Measurements from ENCODE around the gene ZDHHC17.

The ZDHHC17 gene

DNA sequence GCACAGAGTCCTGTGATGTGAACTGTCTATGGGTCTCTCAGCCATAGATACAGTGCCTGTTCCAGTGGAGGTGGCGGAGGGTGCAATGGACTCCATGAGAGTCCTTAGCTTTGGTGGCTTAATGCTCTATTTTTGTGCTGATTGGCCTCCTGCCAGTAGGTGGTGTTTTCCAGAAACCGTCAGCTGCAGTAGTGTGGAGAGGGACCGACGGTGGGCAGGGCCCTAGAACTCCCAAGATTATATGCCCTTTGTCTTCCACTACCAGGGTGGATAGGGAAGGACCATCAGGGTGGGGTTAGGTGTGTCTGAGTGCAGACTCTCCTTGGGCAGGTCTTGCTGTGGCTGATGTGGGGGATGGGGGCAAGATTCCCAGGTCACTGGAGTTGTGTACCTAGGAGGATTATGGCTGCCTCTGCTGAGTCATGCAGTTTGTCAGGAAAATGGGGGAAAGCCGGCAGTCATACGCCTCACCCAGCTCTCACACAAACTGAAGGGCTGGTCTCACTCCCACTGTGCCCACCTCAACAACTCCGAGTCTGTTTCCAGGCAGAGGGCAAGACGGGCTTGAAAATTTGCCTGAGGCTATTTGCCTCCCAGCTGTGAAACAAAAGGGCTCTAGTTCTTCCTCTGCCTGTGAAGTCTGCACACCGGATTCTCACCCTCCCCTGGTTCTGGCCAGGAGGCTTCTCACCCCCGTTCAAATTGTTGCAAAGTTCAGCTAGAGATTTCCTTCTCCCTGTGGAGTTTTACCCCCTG, 24.9 kb upstream of the ZDHHC17 start:
- no peak overlapping the region for H3K9ac ChIP-seq (ENCODE audit: low read length)
- peaks cover 15% of the 10 kb centered on the region for H3K9me3 ChIP-seq (ENCODE audit: control insufficient read depth, low read length)
- H3K4me1 ChIP-seq (ENCODE audit: control insufficient read depth, insufficient read depth, low read length), result no peaks in the 10 kb centered on the region
- no peak overlapping the region for H3K4me3 ChIP-seq (ENCODE audit: low read length)
- no peaks in the 10 kb centered on the region for H3K27me3 ChIP-seq (replicated peaks; ENCODE audit: control insufficient read depth, insufficient read depth, low read length)
- no peaks in the 10 kb centered on the region for H3K36me3 ChIP-seq (ENCODE audit: control insufficient read depth, insufficient read depth, low read length, severe bottlenecking)
- no peak for DNase-seq (ENCODE audit: low read depth)

DNA sequence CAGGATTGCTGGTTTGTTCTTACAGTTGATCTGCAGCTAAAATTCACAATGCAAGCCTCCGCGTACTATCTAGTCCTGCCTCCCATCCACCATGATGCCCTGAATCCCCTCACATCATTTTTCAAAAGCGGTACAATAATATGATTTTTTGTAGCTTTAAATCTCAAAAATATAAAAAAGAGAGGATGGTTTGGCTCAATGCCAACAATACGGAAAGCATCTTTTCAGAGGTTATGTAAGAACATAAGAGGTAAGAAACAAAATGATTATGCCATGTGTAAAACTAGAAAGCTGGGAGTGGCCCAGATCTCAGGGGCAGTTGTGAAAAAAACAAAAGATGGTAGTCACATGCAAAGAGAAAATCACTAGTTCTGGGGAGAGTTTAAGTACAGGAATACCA, 24.0 kb upstream of the ZDHHC17 start:
- Histone ChIP-seq H3K27me3 (replicated peaks; ENCODE audit: control insufficient read depth, insufficient read depth, low read length) (no peaks in the 10 kb centered on the region), H3K9ac (ENCODE audit: low read length) (no peak overlapping the region), H3K9me3 (ENCODE audit: control insufficient read depth, low read length) (peaks cover 15% of the 10 kb centered on the region), H3K36me3 (ENCODE audit: control insufficient read depth, insufficient read depth, low read length, severe bottlenecking) (no peaks in the 10 kb centered on the region), H3K4me3 (ENCODE audit: low read length) (no peak overlapping the region), H3K4me1 (ENCODE audit: control insufficient read depth, insufficient read depth, low read length) (no peaks in the 10 kb centered on the region)
- DNase-seq (ENCODE audit: low read depth), result no peak

DNA sequence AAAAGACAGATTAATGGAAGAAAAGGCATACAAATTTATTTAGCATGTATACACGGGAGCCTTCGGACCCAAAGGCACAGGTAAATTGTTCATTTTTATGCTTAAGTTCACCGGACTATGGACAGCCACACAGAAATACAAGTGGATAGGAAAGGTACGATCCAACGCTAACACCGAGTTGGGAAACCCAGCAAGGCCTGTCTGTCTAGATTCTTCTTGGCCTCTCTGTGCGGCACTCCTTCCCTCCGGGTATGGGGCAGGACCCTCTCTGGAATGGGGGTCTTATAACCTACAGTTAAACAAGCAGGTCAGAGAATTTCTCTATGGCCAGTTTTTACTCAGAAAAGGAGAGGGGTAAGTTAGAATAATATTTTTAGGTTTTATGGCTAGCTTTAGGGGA, 23.4 kb upstream of the ZDHHC17 start:
- DNase-seq (ENCODE audit: low read depth), result no peak

DNA sequence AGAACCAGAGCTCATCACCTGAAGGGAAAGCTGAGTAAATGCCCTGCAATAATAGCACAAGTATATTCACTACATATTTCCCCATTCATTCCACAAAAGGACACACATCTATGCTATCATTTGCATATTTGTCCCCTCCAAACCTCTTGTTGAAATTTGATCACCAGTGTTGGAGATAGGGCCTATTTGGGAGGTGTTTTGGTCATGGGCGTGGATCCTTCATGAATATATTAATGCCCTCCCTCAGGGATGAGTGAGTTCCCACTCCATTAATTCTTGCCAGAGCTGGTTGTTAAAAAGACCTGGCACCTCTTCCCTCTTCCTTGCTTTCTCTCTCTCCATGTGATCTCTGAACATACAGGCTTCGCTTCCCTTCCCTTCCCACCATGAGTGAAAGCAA, 18.6 kb upstream of the ZDHHC17 start:
- no peak for DNase-seq (ENCODE audit: low read depth)
- no peak overlapping the region for H3K9ac ChIP-seq (ENCODE audit: low read length)
- no peaks in the 10 kb centered on the region for H3K4me1 ChIP-seq (ENCODE audit: control insufficient read depth, insufficient read depth, low read length)
- no peaks in the 10 kb centered on the region for H3K36me3 ChIP-seq (ENCODE audit: control insufficient read depth, insufficient read depth, low read length, severe bottlenecking)
- H3K9me3 ChIP-seq (ENCODE audit: control insufficient read depth, low read length), result no peaks in the 10 kb centered on the region
- no peak overlapping the region for H3K4me3 ChIP-seq (ENCODE audit: low read length)
- H3K27me3 ChIP-seq (replicated peaks; ENCODE audit: control insufficient read depth, insufficient read depth, low read length), result peaks cover 3% of the 10 kb centered on the region

More for the DNA sequence above, 23.4 kb upstream of the ZDHHC17 start:
- Histone ChIP-seq H3K36me3 (ENCODE audit: control insufficient read depth, insufficient read depth, low read length, severe bottlenecking) (no peaks in the 10 kb centered on the region), H3K9me3 (ENCODE audit: control insufficient read depth, low read length) (peaks cover 15% of the 10 kb centered on the region), H3K4me1 (ENCODE audit: control insufficient read depth, insufficient read depth, low read length) (no peaks in the 10 kb centered on the region), H3K4me3 (ENCODE audit: low read length) (no peak overlapping the region), H3K9ac (ENCODE audit: low read length) (no peak overlapping the region), H3K27me3 (replicated peaks; ENCODE audit: control insufficient read depth, insufficient read depth, low read length) (no peaks in the 10 kb centered on the region)

DNA sequence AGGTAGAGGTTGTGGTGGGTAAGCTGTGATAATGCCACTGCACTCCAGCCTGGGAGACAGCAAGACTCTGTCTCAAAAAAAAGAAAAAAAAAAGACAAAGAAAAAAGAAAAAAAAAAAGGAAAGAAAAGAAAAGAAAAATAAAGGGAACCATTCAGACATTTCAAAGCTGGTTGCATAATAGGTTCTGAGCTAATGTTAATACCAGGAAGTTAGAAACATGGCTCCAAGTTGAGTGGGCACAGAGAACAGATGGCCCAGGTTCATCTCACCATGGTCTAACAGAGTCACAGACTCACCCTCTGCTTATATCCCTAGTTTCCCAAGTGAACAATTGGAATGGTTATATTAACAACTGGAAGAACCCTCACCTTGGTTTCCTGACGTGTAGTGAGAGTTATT, 17.4 kb upstream of the ZDHHC17 start:
- H3K27me3 ChIP-seq (replicated peaks; ENCODE audit: control insufficient read depth, insufficient read depth, low read length), result peaks cover 3% of the 10 kb centered on the region
- no peak overlapping the region for H3K4me3 ChIP-seq (ENCODE audit: low read length)
- no peaks in the 10 kb centered on the region for H3K9me3 ChIP-seq (ENCODE audit: control insufficient read depth, low read length)
- H3K36me3 ChIP-seq (ENCODE audit: control insufficient read depth, insufficient read depth, low read length, severe bottlenecking), result no peaks in the 10 kb centered on the region
- no peak overlapping the region for H3K9ac ChIP-seq (ENCODE audit: low read length)
- H3K4me1 ChIP-seq (ENCODE audit: control insufficient read depth, insufficient read depth, low read length), result no peaks in the 10 kb centered on the region
- DNase-seq (ENCODE audit: low read depth), result no peak

DNA sequence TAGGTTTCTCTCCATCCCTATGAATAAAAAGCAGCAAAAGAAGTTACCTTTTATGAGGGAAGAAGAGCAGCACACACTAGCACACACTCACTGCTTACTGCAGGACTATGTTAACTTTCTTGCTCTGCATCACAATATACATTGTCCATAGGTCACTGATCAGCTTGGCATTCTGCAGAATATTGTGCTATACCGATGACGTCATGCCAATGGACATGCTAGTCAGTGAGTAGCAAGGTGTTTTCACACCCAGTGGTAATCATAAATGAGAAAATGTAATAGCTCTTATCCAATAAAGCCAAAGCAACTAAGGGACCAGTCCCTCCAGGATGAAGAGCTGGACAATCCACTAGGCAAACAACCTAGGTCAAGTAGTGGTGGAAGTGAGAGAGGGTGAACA, 16.7 kb upstream of the ZDHHC17 start:
- H3K27me3 ChIP-seq (replicated peaks; ENCODE audit: control insufficient read depth, insufficient read depth, low read length), result peaks cover 3% of the 10 kb centered on the region
- DNase-seq (ENCODE audit: low read depth), result no peak
- no peaks in the 10 kb centered on the region for H3K36me3 ChIP-seq (ENCODE audit: control insufficient read depth, insufficient read depth, low read length, severe bottlenecking)
- H3K4me1 ChIP-seq (ENCODE audit: control insufficient read depth, insufficient read depth, low read length), result no peaks in the 10 kb centered on the region
- H3K4me3 ChIP-seq (ENCODE audit: low read length), result no peak overlapping the region
- H3K9ac ChIP-seq (ENCODE audit: low read length), result no peak overlapping the region
- no peaks in the 10 kb centered on the region for H3K9me3 ChIP-seq (ENCODE audit: control insufficient read depth, low read length)

DNA sequence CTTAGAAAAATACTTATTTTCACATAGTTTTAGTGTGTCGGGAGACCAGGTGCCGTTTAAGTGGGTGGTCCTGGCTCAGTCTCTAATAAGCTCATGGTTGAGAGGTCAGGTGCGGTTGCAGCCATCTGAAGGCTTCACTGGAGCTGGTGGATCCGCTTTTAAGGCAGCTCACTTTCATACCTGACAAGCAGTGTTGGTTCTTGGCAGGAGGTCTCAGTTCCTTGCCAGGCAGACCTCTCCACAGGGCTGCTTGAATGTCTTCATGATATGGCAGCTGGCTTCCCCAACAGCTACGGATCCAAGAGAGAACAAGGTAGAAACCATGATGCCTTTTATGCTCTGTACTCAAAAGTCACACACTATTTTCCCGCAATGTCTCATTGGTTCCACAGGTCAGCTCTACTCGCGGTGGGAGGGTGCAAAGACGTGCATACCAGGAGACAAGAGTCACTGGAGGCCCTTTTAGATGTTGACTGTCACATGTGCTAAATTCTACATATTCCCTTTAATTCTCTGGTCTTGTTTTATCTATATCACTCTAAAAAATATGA, 8.0 kb upstream of the ZDHHC17 start:
- Histone ChIP-seq H3K27me3 (replicated peaks; ENCODE audit: control insufficient read depth, insufficient read depth, low read length) (no peaks in the 10 kb centered on the region), H3K36me3 (ENCODE audit: control insufficient read depth, insufficient read depth, low read length, severe bottlenecking) (no peaks in the 10 kb centered on the region), H3K4me1 (ENCODE audit: control insufficient read depth, insufficient read depth, low read length) (no peaks in the 10 kb centered on the region), H3K9ac (ENCODE audit: low read length) (no peak overlapping the region), H3K4me3 (ENCODE audit: low read length) (no peak overlapping the region), H3K9me3 (ENCODE audit: control insufficient read depth, low read length) (no peaks in the 10 kb centered on the region)
- no peak for DNase-seq (ENCODE audit: low read depth)

DNA sequence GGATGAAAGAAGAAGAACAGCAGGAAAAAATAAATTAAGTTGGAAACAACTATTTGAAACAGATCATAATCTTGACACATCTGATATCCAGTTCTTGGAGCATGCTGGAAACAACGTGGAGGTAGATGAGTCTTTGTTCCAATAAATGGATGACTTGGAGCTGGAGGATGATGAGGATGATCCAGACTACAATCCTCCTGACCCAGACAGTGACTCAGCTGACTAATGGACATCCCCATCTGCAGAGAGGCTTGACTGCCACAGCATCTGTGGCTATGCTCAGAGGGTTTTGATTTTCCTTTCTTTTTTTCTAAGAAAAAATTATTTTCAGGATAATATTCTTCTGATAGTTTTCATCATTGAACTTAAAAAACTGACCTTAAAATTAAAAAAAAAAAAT, 6.2 kb upstream of the ZDHHC17 start:
- Histone ChIP-seq H3K9me3 (ENCODE audit: control insufficient read depth, low read length) (no peaks in the 10 kb centered on the region), H3K27me3 (replicated peaks; ENCODE audit: control insufficient read depth, insufficient read depth, low read length) (no peaks in the 10 kb centered on the region), H3K4me3 (ENCODE audit: low read length) (no peak overlapping the region), H3K9ac (ENCODE audit: low read length) (no peak overlapping the region), H3K4me1 (ENCODE audit: control insufficient read depth, insufficient read depth, low read length) (peaks cover 3% of the 10 kb centered on the region), H3K36me3 (ENCODE audit: control insufficient read depth, insufficient read depth, low read length, severe bottlenecking) (no peaks in the 10 kb centered on the region)
- no peak for DNase-seq (ENCODE audit: low read depth)

DNA sequence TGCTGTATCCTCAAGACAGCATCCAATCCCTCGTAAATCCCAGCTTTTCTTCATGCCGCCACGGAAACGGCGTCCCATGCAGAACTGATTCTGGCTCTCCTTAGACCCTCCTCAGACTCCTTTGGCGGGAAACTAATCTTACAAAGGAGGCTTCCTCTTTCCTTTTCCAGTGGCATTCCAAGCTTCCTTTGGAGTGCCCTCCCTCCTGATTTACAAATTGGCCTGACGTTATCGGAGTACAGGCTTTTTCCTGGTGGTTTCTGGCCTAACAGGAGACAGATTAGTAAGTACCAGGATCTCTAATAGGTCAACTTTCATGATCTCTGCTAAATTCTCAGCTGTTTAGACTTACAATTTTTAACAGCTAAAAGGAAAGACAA, 1.3 kb upstream of the ZDHHC17 start:
- no peaks in the 10 kb centered on the region for H3K27me3 ChIP-seq (replicated peaks; ENCODE audit: control insufficient read depth, insufficient read depth, low read length)
- H3K4me3 ChIP-seq (ENCODE audit: low read length), result peak overlapping the region; percentile 89
- H3K9me3 ChIP-seq (ENCODE audit: control insufficient read depth, low read length), result no peaks in the 10 kb centered on the region
- peak overlapping the region; percentile 40 for H3K9ac ChIP-seq (ENCODE audit: low read length)
- H3K4me1 ChIP-seq (ENCODE audit: control insufficient read depth, insufficient read depth, low read length), result peaks cover 14% of the 10 kb centered on the region
- H3K36me3 ChIP-seq (ENCODE audit: control insufficient read depth, insufficient read depth, low read length, severe bottlenecking), result no peaks in the 10 kb centered on the region
- no peak for DNase-seq (ENCODE audit: low read depth)

DNA sequence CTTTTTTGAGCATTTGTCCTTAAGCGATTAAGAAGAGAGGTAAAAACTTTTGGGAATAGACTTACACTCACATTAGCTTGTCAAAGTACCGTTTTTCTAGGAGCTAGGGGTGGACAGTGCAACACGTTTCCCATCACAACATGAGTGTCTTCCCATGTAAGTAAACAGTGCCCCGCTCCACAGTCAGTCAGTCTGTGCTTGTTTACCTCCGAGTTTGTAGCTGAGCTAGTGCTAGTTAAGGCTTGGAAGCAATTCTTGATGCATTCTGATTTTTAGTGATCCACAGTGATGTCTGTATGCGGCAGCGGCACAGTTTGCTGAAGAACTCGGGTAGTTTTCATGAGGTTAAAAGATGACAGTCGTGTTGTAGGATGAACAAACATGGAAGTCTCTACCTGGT, 941 bp downstream of the ZDHHC17 start:
- H3K27me3 ChIP-seq (replicated peaks; ENCODE audit: control insufficient read depth, insufficient read depth, low read length), result no peaks in the 10 kb centered on the region
- peaks cover 18% of the 10 kb centered on the region for H3K4me1 ChIP-seq (ENCODE audit: control insufficient read depth, insufficient read depth, low read length)
- no peaks in the 10 kb centered on the region for H3K9me3 ChIP-seq (ENCODE audit: control insufficient read depth, low read length)
- no peaks in the 10 kb centered on the region for H3K36me3 ChIP-seq (ENCODE audit: control insufficient read depth, insufficient read depth, low read length, severe bottlenecking)
- H3K9ac ChIP-seq (ENCODE audit: low read length), result peak overlapping the region; percentile 94
- peak; percentile 51 for DNase-seq (ENCODE audit: low read depth)
- peak overlapping the region; percentile 89 for H3K4me3 ChIP-seq (ENCODE audit: low read length)

DNA sequence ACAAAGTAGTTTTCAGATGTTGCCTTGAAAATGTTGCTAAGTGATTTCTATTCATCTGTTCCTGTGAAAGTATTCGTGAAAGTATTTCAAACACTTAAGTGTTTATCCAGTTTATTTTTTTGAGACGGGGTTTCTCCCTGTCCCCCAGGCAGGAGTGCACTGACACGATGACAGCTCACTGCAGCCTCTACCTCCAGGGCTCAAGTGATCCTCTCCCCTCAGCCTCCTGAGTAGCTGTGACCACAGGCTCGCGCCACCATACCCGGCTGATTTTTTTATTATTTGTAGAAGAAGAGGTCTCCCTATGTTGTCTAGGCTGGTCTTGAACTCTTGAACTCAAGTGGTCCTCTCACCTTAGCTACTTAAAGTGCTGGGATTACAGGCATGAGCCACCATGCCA, 1.7 kb downstream of the ZDHHC17 start:
- peak; percentile 10 for DNase-seq (ENCODE audit: low read depth)
- Histone ChIP-seq H3K27me3 (replicated peaks; ENCODE audit: control insufficient read depth, insufficient read depth, low read length) (no peaks in the 10 kb centered on the region), H3K36me3 (ENCODE audit: control insufficient read depth, insufficient read depth, low read length, severe bottlenecking) (no peaks in the 10 kb centered on the region), H3K9ac (ENCODE audit: low read length) (peak overlapping the region; percentile 94), H3K9me3 (ENCODE audit: control insufficient read depth, low read length) (no peaks in the 10 kb centered on the region), H3K4me1 (ENCODE audit: control insufficient read depth, insufficient read depth, low read length) (peaks cover 18% of the 10 kb centered on the region), H3K4me3 (ENCODE audit: low read length) (peak overlapping the region; percentile 89)

DNA sequence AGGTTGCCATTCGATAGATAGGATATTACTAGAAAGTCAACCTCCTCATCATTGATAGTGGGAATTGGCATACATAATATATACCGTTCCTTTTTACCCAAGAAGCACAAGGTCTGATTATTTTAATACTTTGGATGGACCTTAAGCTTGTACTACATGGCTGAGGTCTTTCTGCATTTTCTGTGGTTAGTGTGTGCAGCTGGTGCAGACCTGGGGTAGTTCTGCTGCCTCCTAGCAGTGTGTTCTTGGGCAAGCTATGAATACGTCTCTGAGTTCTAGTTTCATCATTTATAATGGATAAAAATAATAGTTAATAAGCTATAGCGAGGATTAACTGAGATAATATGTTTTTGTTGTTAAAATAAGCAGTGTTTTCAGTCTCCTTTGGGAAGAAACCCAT, 2.2 kb downstream of the ZDHHC17 start:
- Histone ChIP-seq H3K4me3 (ENCODE audit: low read length) (no peak overlapping the region), H3K9me3 (ENCODE audit: control insufficient read depth, low read length) (no peaks in the 10 kb centered on the region), H3K36me3 (ENCODE audit: control insufficient read depth, insufficient read depth, low read length, severe bottlenecking) (no peaks in the 10 kb centered on the region), H3K27me3 (replicated peaks; ENCODE audit: control insufficient read depth, insufficient read depth, low read length) (no peaks in the 10 kb centered on the region), H3K4me1 (ENCODE audit: control insufficient read depth, insufficient read depth, low read length) (peaks cover 18% of the 10 kb centered on the region), H3K9ac (ENCODE audit: low read length) (no peak overlapping the region)
- DNase-seq (ENCODE audit: low read depth), result no peak

All from adipocyte (in vitro differentiated cells).